Fibroblast of lung (primary cell): ENCODE data around the gene UBTD1. TPM values are rescaled to one million over a fixed set of nuclear protein-coding genes. Genes with fewer than 3 reads are reported as not detected.
A peak's percentile ranks its signal among the peaks of the same experiment; 100 is the strongest.

Experiments used
- DNase-seq, 2 donors: peaks; one replicate each; pipeline versions ENCODE4 v3.0.0 to v3.0.0-alpha.2; 2010; ENCODE audit warnings: low read depth in 2 of 2
- H2AFZ ChIP-seq: 2 replicates; pipeline ENCODE4 v1.5.1; 2012; ENCODE audit warnings: low read length, control low read depth, inconsistent platforms
- H3K27ac ChIP-seq: 2 replicates; pipeline ENCODE4 v1.5.1; 2011; ENCODE audit warnings: low read length, control low read depth; ENCODE audit not compliant: insufficient read depth
- H3K27me3 ChIP-seq: 2 replicates; pipeline ENCODE4 v1.5.1; 2011; ENCODE audit warnings: mild to moderate bottlenecking, low read length; ENCODE audit not compliant: control insufficient read depth, insufficient read depth
- H3K36me3 ChIP-seq: 2 replicates; pipeline ENCODE4 v1.5.1; 2011; ENCODE audit warnings: low read length; ENCODE audit not compliant: control insufficient read depth, insufficient read depth
- H3K4me1 ChIP-seq: 2 replicates; pipeline ENCODE4 v1.5.1; 2011; ENCODE audit warnings: low read length; ENCODE audit not compliant: control insufficient read depth, insufficient read depth; ENCODE audit errors: extremely low read depth
- H3K4me2 ChIP-seq: 2 replicates; pipeline ENCODE4 v1.5.1; 2011; ENCODE audit warnings: low read length, control low read depth; ENCODE audit not compliant: insufficient read depth; ENCODE audit errors: extremely low read depth
- H3K4me3 ChIP-seq, 4 experiments: fragments of 200-600 bp in 1 of 4; sonication (generic) in 1 of 4; replicated peaks in 1 of 4; 2 replicates each; pipeline ENCODE4 v1.5.1; 2011 to 2016; ENCODE audit warnings: low read length in 4 of 4, low read depth in 3 of 4, mild to moderate bottlenecking in 3 of 4, control low read depth in 2 of 4, inconsistent platforms in 1 of 4, mixed read lengths in 1 of 4; ENCODE audit not compliant: insufficient read depth in 1 of 4; ENCODE audit errors: control extremely low read depth in 1 of 4
- H3K79me2 ChIP-seq: 2 replicates; pipeline ENCODE4 v1.5.1; 2012; ENCODE audit warnings: mild to moderate bottlenecking, low read length, inconsistent platforms; ENCODE audit not compliant: control insufficient read depth, insufficient read depth
- H3K9ac ChIP-seq: 2 replicates; pipeline ENCODE4 v1.5.1; 2011; ENCODE audit warnings: mild to moderate bottlenecking, low read length, control low read depth; ENCODE audit not compliant: insufficient read depth
- H3K9me3 ChIP-seq: 2 replicates; pipeline ENCODE4 v1.5.1; 2012; ENCODE audit warnings: low read depth, low read length; ENCODE audit not compliant: control insufficient read depth, insufficient read depth
- H4K20me1 ChIP-seq: 2 replicates; pipeline ENCODE4 v1.5.1; 2011; ENCODE audit warnings: low read length; ENCODE audit not compliant: control insufficient read depth, insufficient read depth; ENCODE audit errors: extremely low read depth
- EZH2 ChIP-seq: IDR thresholded peaks from 2 replicates; pipeline ENCODE4 v1.5.1; 2012; ENCODE audit warnings: low read length, control low read depth, mild to moderate bottlenecking; ENCODE audit errors: missing control alignments
- polyA plus RNA-seq, 2 donors: library from polyadenylated mRNA; depleted of rRNA in 1 of 2; stranded (reverse) in 1 of 2; unstranded in 1 of 2; fragments of >200 nt; gene quantifications; 2 replicates each; pipeline ENCODE4 v1.2.1, GENCODE V29; 2011 to 2012; ENCODE audit warnings: missing spikeins in 1 of 2
- total RNA-seq: library from RNA; depleted of rRNA; stranded (reverse); fragments of >200 nt; gene quantifications from 2 replicates; pipeline ENCODE4 v1.2.1, GENCODE V29; 2014
- TF ChIP-seq, protein P1 (sequence below), 2 donors: IDR thresholded peaks in 1 of 2; conservative IDR thresholded peaks in 1 of 2; 1 replicate in 1 of 2; 2 replicates in 1 of 2; pipeline ENCODE4 v1.5.1; 2011 to 2012; ENCODE audit warnings: low read length in 2 of 2, control low read depth in 1 of 2, inconsistent platforms in 1 of 2, low read depth in 1 of 2, mild to moderate bottlenecking in 1 of 2

The UBTD1 gene
- total and polyA plus RNA-seq, 2 donors (not counting 1 experiment from before 2014, with no cell fraction given), result 10.7 to 22.0 TPM

DNA sequence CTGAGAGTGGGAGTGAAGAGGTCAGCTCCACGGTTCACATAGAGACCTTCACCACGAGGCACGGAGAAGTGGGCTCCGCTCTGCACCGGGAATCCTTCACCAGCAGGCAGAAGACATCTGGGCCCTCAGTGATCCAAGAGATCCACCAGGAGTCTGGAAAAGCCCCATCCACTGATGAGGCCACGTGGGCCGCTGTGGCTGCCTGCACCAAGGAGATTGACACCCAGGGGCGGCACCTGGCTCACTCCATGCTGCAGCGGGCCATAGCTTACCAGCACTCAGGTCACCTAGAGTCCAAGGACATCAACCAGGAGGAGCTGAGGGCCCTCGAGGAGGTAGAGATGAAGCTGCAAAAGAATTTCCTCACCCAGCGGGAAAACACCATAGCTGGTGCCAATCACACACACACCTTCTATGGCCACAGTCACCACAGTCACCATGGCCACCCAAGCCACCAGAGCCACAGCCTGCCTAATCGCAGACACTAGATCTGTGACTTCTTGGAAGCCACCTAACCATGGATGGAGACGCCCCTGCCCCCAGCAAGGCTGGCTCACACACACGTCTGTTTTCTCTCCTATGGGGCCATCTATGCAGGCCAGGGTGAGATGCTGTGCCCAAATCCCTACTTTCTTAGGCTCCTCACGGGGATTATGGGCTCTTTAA is 91.5 kb downstream of the UBTD1 start:
- no peak for TF ChIP-seq EZH2
- TF ChIP-seq, protein P1, sequence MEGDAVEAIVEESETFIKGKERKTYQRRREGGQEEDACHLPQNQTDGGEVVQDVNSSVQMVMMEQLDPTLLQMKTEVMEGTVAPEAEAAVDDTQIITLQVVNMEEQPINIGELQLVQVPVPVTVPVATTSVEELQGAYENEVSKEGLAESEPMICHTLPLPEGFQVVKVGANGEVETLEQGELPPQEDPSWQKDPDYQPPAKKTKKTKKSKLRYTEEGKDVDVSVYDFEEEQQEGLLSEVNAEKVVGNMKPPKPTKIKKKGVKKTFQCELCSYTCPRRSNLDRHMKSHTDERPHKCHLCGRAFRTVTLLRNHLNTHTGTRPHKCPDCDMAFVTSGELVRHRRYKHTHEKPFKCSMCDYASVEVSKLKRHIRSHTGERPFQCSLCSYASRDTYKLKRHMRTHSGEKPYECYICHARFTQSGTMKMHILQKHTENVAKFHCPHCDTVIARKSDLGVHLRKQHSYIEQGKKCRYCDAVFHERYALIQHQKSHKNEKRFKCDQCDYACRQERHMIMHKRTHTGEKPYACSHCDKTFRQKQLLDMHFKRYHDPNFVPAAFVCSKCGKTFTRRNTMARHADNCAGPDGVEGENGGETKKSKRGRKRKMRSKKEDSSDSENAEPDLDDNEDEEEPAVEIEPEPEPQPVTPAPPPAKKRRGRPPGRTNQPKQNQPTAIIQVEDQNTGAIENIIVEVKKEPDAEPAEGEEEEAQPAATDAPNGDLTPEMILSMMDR (conservative IDR thresholded peaks at IDR 0.05 in 1 of 2, IDR thresholded peaks at IDR 0.05 in 1 of 2; ENCODE audit: low read depth in 1 of 2, low read length in 2 of 2), result no peak
- no peak overlapping the region for H3K4me3 ChIP-seq

DNA sequence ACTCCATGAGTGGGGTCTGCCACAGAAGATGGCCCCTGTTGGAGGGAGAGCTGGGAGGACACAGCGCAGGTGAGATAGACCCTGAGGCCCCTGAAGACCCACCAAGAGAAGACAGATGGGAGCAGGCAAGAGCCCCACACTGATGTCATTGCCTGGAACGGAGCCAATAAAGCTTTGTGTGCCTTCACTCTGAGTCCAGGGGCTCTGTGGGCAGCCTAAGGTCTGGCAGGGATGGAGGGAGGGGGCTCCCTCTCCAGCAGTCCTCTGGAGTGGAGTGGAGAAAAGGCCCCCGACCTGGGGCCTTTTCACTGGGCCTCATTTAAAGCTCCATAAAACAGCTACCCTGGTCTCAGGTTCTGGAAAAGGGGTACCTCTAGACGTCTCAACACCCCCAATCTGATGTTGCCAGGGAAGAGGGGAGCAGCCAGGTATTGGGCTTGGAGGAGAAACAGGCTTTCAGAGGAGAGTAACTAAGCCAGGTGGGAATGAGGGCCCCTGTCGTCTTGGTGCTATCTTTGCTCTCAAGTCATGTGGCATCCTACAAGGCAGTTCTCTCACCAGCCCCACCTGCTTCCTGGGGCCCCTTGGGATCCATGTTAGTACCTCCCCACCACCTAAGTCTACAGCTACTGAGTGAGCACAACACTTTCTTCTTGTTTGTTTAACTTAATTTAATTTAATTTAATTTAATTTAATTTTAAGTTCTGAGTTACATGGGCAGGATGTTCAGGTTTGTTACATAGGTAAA is 92.2 kb downstream of the UBTD1 start:
- H2AFZ ChIP-seq, result no peak overlapping the region
- no peaks in the 10 kb centered on the region for H3K9me3 ChIP-seq
- peaks cover 8% of the 10 kb centered on the region for H3K4me1 ChIP-seq
- no peak overlapping the region for H3K4me2 ChIP-seq
- H3K4me3 ChIP-seq, result no peak overlapping the region
- no peak overlapping the region for H3K27ac ChIP-seq
- no peaks in the 10 kb centered on the region for H3K27me3 ChIP-seq
- no peak for TF ChIP-seq EZH2
- TF ChIP-seq, protein P1 (conservative IDR thresholded peaks at IDR 0.05 in 1 of 2, IDR thresholded peaks at IDR 0.05 in 1 of 2; ENCODE audit: low read depth in 1 of 2, low read length in 2 of 2), result no peak
- H3K36me3 ChIP-seq, result no peaks in the 10 kb centered on the region
- no peak for DNase-seq
- H3K9ac ChIP-seq, result no peak overlapping the region
- H3K79me2 ChIP-seq, result no peaks in the 10 kb centered on the region
- H4K20me1 ChIP-seq, result no peaks in the 10 kb centered on the region

More for the DNA sequence above, 91.5 kb downstream of the UBTD1 start:
- DNase-seq, result no peak
- peaks cover 4% of the 10 kb centered on the region for H3K4me1 ChIP-seq
- no peak overlapping the region for H3K4me2 ChIP-seq
- no peak overlapping the region for H3K9ac ChIP-seq
- no peaks in the 10 kb centered on the region for H3K36me3 ChIP-seq
- no peaks in the 10 kb centered on the region for H3K79me2 ChIP-seq
- no peaks in the 10 kb centered on the region for H3K27me3 ChIP-seq
- no peak overlapping the region for H2AFZ ChIP-seq
- no peak overlapping the region for H3K27ac ChIP-seq
- H4K20me1 ChIP-seq, result no peaks in the 10 kb centered on the region
- no peaks in the 10 kb centered on the region for H3K9me3 ChIP-seq

DNA sequence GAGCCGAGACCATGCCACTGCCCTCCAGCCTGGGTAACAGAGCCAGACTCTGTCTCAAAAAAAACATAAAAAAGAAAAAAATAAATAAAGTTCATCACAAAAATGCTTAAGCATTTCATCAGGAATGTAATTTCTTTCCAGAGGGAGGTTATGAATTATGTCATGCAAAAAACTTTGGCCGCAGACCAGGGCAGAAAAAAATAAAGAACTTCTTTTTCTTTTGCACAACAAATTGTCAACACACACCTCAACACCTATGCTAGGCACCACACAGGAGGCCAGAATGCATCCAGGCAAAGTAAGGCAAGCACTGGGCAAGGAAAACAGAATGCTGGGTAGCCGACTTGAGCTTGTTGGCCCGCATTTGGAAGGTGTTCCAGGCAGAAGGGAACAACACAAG is 94.7 kb downstream of the UBTD1 start:
- no peak for TF ChIP-seq EZH2
- TF ChIP-seq, protein P1 (conservative IDR thresholded peaks at IDR 0.05 in 1 of 2, IDR thresholded peaks at IDR 0.05 in 1 of 2; ENCODE audit: low read depth in 1 of 2, low read length in 2 of 2), result no peak
- no peaks in the 10 kb centered on the region for H3K9me3 ChIP-seq
- H3K79me2 ChIP-seq, result no peaks in the 10 kb centered on the region
- H3K27me3 ChIP-seq, result no peaks in the 10 kb centered on the region
- no peak overlapping the region for H3K27ac ChIP-seq
- H3K9ac ChIP-seq, result no peak overlapping the region
- no peak overlapping the region for H2AFZ ChIP-seq
- no peaks in the 10 kb centered on the region for H4K20me1 ChIP-seq
- H3K4me3 ChIP-seq, result no peak overlapping the region
- peaks cover 15% of the 10 kb centered on the region for H3K4me1 ChIP-seq
- DNase-seq, result peak; percentile 16 to 39
- peak overlapping the region; percentile 42 for H3K4me2 ChIP-seq
- H3K36me3 ChIP-seq, result no peaks in the 10 kb centered on the region
